ENCODE measurements around the gene APC2. TPM values are rescaled to one million over a fixed set of nuclear protein-coding genes. Genes with fewer than 3 reads are reported as not detected.

APC2 gene
- polyA plus RNA-seq, 1 donor from 2014 or later = 50.5 TPM

- Histone ChIP-seq H3K27ac (ENCODE audit: low read length) (no peak overlapping the region), H3F3A (ENCODE audit: insufficient read depth, low read length, poor library complexity, severe bottlenecking) (no peaks in the 10 kb centered on the region), H2AFZ (ENCODE audit: low read depth, low read length) (no peak overlapping the region), H3K4me3 (ENCODE audit: low read length) (no peak overlapping the region), H3K9ac (ENCODE audit: low read length) (no peak overlapping the region), H3K27me3 (ENCODE audit: insufficient read depth, low read depth, low read length) (no peaks in the 10 kb centered on the region), H4K20me1 (ENCODE audit: insufficient read depth) (no peaks in the 10 kb centered on the region), H3K9me2 (ENCODE audit: insufficient read depth, low read length) (no peaks in the 10 kb centered on the region), H3K79me2 (replicated peaks; ENCODE audit: insufficient read depth, low read length) (no peaks in the 10 kb centered on the region), H3K9me3 (ENCODE audit: low read length) (no peaks in the 10 kb centered on the region), H3K36me3 (ENCODE audit: insufficient read depth, low read length) (no peaks in the 10 kb centered on the region), H3K4me2 (ENCODE audit: low read length) (no peak overlapping the region)
- TF ChIP-seq EZH2 (IDR thresholded peaks at IDR 0.05; ENCODE audit: borderline replicate concordance, insufficient read depth, low read length, poor library complexity, severe bottlenecking) (no peak), EP300 (conservative IDR thresholded peaks at IDR 0.05; ENCODE audit: poor library complexity, severe bottlenecking) (no peak), REST (IDR thresholded peaks at IDR 0.05; ENCODE audit: borderline replicate concordance) (no peak), MXI1 (conservative IDR thresholded peaks at IDR 0.05; ENCODE audit: poor library complexity, severe bottlenecking) (no peak), SMC3 (conservative IDR thresholded peaks at IDR 0.05; ENCODE audit: poor library complexity) (no peak)
Measured at GRCh38 chr19:1481893-1482360, 32.0 kb downstream of the APC2 start.

- Histone ChIP-seq H3K36me3 (ENCODE audit: insufficient read depth, low read length) (no peaks in the 10 kb centered on the region), H2AFZ (ENCODE audit: low read depth, low read length) (no peak overlapping the region), H3K4me2 (ENCODE audit: low read length) (no peak overlapping the region), H3F3A (ENCODE audit: insufficient read depth, low read length, poor library complexity, severe bottlenecking) (no peaks in the 10 kb centered on the region), H3K27me3 (ENCODE audit: insufficient read depth, low read depth, low read length) (no peaks in the 10 kb centered on the region), H4K20me1 (ENCODE audit: insufficient read depth) (no peaks in the 10 kb centered on the region), H3K9me3 (ENCODE audit: low read length) (no peaks in the 10 kb centered on the region), H3K9ac (ENCODE audit: low read length) (no peak overlapping the region), H3K79me2 (replicated peaks; ENCODE audit: insufficient read depth, low read length) (no peaks in the 10 kb centered on the region), H3K4me3 (ENCODE audit: low read length) (no peak overlapping the region), H3K9me2 (ENCODE audit: insufficient read depth, low read length) (no peaks in the 10 kb centered on the region), H3K27ac (ENCODE audit: low read length) (no peak overlapping the region)
- no peak for TF ChIP-seq REST (IDR thresholded peaks at IDR 0.05; ENCODE audit: borderline replicate concordance)
- no peak for TF ChIP-seq EZH2 (IDR thresholded peaks at IDR 0.05; ENCODE audit: borderline replicate concordance, insufficient read depth, low read length, poor library complexity, severe bottlenecking)
- no peak for TF ChIP-seq TAF1 (IDR thresholded peaks at IDR 0.05; ENCODE audit: low read depth)
- no peak for TF ChIP-seq RAD21 (conservative IDR thresholded peaks at IDR 0.05)
- no peak for TF ChIP-seq EP300 (conservative IDR thresholded peaks at IDR 0.05; ENCODE audit: poor library complexity, severe bottlenecking)
- no peak for TF ChIP-seq CTCF (IDR thresholded peaks at IDR 0.05; ENCODE audit: poor library complexity, severe bottlenecking)
- TF ChIP-seq POLR2AphosphoS5 (IDR thresholded peaks at IDR 0.05) = no peak
- no peak for TF ChIP-seq SMC3 (conservative IDR thresholded peaks at IDR 0.05; ENCODE audit: poor library complexity)
- TF ChIP-seq MXI1 (conservative IDR thresholded peaks at IDR 0.05; ENCODE audit: poor library complexity, severe bottlenecking) = no peak
Measured at GRCh38 chr19:1482361-1483130, 32.6 kb downstream of the APC2 start.

Measured in neural cell (in vitro differentiated cells).